ENCODE results near the gene PACSIN2.
"Not testable (repeated sequence)": the region's sequence is repeated elsewhere in the genome, so short reads cannot be mapped to it uniquely, and the experiment has no call there.

PACSIN2 gene

DNA sequence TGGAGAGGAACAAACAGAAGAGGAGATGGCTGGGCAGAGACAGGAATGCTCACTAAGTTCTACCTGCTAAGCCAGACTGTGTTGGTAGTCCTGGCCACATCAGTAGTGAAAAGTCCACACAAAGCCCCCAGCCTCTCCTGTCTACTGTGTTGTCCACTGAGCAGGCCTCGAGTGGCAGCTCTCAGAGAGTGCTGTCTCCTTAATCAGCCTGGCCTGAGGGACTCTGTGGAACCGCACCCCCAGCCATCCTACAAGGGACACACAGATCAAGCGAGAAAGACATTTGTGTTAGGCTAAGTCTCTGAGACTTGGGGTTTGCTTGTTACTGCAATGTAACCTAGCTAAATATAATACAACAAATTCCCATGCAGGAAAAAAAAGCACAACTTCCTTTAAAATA is 71.0 kb downstream of the PACSIN2 start:
- no peak for DNase-seq

DNA sequence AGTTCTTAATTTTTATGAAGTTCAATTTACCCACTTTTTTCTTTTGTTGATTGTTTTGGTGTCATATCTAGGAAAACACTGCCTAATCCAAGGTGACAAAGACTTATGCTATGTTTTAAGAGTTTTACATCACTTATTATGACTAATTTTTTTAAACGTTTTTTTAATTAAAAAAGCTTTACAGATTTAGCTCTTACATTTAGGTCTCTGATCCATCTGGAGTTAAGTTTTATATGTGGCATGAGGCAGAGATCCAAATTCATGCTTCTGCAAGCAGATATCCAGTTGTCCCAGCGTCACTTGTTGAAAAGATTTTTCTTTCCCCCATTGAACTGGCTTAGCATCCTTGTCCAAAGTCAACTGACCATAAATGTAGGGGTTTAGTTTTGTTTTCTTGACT is 72.6 kb downstream of the PACSIN2 start:
- DNase-seq = no peak

DNA sequence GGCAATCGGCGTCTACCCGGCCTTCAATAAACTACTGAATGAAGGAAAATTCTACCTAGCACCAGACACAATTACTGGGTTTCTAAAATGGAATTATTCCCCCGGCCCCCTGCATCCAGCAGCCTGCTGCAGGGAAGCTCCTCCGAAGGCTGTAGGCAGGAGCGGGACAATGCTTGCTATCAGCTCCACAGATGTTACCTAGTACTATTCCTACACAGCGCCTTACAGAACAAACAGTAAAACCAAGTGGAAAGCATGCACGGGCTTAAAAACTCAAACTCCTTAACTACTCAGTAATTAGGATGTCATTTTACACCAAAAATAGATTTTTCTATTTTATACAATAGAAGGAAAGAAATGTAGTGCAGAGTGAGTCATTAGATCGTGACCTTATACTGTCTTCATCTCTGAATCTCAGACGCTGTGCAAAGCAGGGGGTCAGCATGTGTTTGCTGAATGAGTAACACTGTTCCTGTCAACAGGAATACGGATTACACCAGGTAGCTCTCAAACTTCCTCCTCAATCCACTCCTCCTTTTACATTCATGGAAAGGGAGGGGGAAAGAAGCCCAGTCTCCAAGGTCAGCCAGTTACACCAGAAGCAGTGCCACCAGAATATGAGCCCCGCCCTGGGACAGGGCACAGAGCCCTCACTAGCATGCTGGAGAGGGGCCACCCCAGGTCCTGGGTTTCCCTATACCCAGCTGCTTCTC is 74.9 kb downstream of the PACSIN2 start:
- DNase-seq = no peak

DNA sequence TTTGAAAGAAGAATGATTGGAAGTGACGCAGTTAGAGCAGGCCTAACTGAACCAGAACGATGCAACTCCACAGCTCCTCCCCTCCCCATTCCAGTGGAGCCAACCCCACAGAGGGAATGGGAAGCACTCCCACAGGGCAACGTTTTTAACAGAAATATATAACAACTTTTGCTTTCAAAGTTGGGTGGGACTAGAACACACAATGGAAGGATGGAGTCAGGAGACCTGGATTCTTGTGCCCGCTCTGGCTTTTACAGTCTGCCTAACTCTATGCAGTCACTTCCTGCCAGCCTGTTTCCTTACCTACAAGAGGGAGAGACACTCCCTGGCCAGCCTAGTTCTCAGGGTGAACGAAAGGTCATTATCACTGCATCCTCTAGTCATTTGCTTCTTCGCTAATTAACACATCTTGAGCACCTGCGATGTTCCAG is 75.5 kb downstream of the PACSIN2 start:
- DNase-seq = no peak

GRCh38 chr22:42938976-42939375 is 76.0 kb downstream of the PACSIN2 start:
- no peak for DNase-seq

GRCh38 chr22:42938449-42938848 is 76.5 kb downstream of the PACSIN2 start:
- no peak for DNase-seq

- no peak for DNase-seq
These were observed 77.6 kb downstream of the PACSIN2 start for GRCh38 chr22:42937164-42937843.

DNA sequence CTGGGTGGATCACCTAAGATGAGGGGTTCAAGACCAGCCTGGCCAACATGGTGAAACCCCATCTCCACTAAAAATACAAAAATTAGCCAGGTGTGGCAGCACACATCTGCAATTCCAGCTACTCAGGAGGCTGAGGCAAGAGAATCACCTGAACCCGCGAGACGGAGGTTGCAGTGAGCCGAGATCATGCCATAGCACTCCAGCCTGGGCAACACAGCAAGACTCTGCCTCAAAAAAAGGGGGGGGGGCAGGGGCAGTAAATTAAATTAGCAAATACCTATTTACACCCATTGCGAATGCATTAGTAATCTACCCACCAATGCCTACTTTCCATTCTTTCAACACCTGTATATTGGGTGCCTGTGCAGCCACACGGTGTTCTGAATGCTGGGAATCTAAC is 78.3 kb downstream of the PACSIN2 start:
- DNase-seq = not testable (repeated sequence)

GRCh38 chr22:42934338-42934737 is 80.6 kb downstream of the PACSIN2 start:
- DNase-seq = no peak

- DNase-seq = no peak
These were observed 81.4 kb downstream of the PACSIN2 start for GRCh38 chr22:42933485-42934091.

DNA sequence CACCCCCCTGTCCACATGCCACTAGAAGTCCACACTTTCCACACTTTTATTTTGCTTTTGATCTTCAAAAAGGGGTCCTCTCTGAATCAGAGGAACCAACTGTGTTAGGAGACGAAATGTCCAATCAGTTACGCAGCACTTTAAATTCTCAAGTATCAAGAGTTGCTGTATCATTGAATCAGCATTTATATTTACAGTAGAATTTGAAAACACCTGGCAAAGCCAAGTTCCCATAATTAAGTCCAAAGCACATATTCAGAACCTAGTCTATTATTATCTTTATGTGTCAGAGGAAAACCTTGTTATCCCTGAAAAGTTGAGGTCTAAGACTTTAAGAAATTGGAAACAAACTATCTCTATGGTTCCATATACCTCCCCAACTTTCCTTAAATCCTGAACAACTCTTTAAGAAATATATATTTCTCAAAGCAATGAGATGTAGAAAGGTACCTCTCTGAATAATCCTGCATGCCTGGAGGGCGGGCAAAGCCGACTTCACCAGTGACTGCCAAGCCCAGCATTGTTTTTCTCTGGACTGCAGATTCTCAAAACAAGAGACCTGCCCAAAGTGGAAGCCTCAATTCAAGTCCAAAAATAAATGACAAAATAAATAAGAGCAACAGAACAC is 82.0 kb downstream of the PACSIN2 start:
- no peak for DNase-seq

GRCh38 chr22:42932197-42932519 is 82.8 kb downstream of the PACSIN2 start:
- DNase-seq = no peak

DNA sequence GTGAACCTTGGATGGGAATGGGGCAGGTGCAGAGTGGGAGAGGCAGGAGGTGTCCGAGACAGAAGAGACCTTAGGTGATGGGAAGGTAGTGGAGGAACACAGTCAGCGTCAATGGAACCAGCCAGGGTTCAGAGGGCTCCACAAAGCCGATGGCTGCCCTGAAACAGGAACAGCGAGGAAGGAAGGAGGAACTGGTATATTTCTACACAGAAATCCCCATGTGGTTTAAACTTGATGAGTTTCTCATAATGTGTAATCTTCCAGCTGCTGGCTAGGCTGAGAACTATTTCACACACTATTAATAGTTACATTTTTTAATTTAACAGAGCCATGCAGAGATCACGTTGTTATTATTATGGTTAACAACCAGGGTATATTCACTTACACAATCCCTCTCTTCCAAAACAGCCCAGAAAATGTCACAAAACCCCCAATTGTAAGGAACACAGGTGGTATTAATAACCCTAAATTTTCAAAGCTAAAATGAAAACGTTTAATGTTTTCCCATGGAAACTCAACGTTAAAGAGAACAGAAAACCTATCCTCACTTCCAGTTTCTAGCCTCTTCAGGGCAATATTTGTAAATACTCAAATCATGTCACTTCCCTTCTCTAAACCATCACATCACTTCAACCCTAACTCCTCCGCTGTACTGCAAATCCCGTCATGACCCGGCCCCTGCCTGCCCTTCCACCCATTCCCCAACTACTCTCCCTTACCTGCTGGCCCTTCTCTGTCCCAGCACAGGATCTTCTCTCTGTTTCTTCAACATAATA is 83.3 kb downstream of the PACSIN2 start:
- no peak for DNase-seq

DNA sequence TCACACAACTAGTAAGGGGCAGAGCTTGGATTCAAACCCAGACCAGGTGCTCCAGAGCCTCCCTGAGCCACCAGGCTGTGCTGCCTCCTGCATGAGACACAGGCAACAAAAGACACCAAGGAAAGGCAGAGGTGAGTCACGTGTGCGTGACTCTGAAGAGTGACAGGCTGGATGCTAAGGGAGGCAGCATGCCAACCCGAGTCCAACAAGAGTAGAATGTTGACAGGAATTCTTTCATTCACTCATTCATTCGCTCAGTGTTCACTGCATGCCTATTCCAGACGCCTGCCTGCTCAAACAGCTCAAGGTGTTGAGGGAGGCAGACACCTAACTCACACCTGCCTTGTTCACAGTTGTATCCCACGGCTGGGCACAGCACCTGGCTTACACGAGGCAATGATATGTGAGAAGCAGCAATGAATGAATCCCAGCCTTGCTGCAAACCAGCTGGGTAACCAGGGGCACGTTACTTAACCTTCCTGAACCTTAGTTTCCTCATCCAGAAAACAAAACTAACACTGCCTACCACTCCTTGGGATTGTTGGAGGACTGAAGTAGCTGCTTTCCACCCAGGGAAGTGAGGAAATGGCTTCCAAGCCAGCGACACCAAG is 84.0 kb downstream of the PACSIN2 start:
- DNase-seq = no peak

DNA sequence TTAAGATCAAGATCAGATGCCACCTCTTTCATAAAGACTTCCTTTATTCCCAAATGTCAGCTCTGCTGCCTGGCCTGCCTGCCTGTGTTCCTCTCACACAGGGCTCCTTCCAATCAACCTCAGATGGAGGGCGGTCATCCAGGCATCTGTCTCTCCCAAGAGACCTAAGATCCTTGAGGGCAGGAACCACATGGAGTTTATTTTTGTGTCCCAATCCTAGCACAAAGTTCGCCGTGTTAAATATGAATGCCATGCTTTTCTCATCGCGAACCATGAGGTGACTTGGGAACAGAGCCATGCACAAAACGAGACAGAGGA is 85.2 kb downstream of the PACSIN2 start:
- no peak for DNase-seq

GRCh38 chr22:42928969-42929837 is 85.7 kb downstream of the PACSIN2 start:
- no peak for DNase-seq

- DNase-seq = no peak
These were observed 87.0 kb downstream of the PACSIN2 start for GRCh38 chr22:42927966-42928365.

GRCh38 chr22:42926768-42927167 is 88.2 kb downstream of the PACSIN2 start:
- no peak for DNase-seq

- DNase-seq = no peak
These were observed 88.8 kb downstream of the PACSIN2 start for GRCh38 chr22:42926104-42926503.

GRCh38 chr22:42925598-42925997 is 89.4 kb downstream of the PACSIN2 start:
- DNase-seq = no peak

GRCh38 chr22:42925031-42925430 is 89.9 kb downstream of the PACSIN2 start:
- not testable (repeated sequence) for DNase-seq

- DNase-seq = no peak
These were observed 90.5 kb downstream of the PACSIN2 start for GRCh38 chr22:42924436-42924835.
